Measurements from ENCODE around the gene ARFGEF2.

Gene ARFGEF2

DNA sequence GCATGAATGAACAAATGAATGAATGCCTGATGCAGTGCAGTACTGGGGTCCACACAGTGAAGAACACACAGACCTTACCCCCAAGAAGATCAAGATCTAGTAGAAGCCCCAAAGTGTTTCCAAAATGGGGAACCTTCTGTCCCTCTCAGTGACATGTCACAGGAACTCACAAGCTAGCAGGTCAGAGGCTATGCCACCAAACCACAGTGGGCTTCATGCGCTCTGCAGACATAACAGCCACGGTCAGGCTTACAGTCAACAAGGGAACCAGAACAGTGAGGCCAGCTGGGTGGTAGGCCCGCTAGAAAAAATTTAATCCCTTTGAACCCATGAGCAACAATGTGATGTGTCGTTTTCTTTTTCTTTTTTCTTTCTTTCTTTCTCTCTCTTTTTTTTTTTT, 20.2 kb upstream of the ARFGEF2 start:
- DNase-seq = no peak

DNA sequence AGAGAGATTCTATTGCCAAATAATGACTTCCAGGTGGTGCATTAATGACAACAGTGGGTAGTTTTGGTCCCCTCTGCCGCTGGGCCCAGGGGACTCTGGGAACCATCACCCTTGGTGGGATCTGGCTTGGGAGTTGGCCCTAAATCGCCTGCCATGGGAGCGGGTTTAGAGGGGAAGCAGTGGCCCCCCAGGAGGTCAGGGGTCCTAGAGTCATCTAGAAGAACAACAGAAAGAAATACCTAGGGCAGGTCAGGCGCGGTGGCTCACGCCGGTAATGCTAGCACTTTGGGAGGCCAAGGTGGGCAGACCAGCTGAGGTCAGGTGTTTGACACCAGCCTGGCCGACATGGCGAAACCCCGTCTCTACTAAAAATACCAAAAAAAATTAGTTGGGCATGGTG, 17.8 kb upstream of the ARFGEF2 start:
- no peak for DNase-seq

DNA sequence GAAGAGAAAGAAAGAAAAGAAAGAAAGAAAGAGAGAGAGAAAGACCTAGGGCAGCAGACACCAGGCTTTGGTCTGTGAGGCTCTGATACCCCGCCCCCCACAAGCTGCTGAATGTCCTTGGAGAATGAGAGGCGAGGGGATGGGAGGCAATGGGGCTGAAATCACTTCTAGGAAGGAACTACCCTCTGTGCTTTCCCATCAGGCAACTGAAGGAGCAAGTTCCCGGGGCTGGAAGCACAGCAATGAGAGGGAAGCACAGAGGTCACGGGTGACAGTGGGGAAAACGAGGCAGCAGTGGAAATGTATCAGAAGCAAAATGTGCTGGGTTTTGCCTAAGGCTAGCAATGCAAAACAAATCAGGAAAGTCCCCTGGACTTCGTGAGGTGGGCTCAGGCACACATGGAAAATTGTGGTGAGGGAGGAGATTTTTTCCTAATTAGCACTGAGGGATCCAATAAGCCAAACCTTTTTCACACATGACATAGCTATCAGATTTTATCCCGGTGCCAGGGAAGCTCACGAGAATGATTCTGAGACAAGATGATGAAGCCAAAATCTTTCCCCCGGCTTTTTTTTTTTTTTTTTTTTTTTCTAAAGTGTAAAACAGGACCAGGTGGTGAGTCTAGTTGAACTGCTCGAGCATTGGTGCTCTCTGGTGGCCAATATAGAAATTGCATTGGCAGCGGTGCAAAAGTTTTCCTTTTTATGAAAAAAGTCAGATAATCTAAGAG, 16.8 kb upstream of the ARFGEF2 start:
- peak; percentile 18 for DNase-seq

DNA sequence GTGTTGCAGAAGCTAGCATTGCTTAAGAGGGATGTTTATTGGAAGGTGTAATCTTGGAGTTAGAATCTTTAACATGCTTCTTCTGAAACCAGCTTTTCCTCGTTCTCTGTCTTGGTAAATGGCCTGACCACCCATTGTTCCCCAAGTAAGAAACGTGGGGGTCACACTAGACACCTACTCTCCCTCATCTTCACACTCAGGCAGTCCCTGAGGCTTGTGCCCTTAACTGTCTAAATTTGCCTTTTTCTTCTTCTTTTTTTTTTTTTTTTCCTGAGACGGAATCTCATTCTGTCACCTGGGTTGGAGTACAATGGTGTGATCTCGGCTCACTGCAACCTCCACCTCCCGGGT, 16.2 kb upstream of the ARFGEF2 start:
- no peak for DNase-seq

DNA sequence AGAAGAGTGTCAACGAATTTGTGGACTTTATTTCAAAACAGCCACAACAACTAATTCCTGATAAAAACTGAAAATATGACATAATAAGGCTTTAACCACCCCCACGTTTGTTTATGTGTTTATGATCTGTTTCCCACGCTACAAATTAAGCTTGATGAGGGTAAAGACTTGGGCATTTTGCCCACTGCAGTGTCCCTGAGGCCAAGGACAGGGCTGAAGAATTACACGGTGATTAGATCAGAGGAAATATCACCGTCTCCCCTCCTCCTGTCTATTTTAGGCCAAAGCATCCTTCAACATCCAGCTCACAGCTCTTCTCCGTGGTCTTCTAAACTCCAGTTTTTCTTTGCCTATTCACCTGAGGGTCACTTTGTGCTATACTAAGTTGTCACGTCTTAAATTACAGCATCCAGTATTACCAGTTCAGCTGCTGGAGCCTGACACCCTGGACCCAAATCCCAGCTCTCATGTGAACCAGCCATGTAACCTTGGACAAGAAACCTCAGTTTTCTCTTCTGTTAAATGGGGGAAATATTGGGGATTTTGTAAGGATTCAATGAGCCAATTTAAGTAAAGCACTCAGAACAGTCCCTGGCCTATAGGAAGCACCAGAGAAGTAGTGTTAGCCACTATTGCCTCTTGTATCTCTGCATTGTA, 15.2 kb upstream of the ARFGEF2 start:
- DNase-seq = no peak

DNA sequence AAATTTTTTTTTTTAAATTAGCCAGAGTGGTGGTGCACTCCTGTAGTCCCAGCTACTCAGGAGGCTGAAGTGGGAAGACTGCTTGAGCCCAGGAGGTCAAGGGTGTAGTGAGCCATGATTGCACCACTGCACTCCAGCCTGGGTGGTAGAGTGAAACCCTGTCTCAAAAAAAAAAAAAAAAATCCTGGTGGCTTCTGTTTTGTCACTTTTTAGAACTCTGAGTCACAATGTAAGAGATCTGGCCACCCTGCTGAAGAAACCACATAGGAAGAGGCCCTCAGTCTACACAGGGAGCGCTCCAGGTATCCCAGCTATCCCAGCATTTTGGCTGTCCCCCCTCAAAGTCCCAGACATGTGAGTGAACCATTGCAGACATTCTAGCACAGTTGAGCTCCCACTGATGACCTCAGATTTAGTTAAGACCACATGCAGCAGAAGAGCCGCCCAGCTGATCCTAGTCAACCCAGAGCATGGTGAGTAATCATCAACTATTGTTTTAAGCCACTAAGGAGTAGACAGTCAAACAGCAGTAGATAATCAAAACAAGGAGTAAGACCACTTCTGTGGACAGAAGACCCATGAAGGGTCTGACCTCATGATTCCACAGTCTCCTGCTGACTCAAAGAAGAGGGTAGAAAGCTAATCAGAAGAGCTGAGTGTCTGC, 12.7 kb upstream of the ARFGEF2 start:
- DNase-seq = no peak

DNA sequence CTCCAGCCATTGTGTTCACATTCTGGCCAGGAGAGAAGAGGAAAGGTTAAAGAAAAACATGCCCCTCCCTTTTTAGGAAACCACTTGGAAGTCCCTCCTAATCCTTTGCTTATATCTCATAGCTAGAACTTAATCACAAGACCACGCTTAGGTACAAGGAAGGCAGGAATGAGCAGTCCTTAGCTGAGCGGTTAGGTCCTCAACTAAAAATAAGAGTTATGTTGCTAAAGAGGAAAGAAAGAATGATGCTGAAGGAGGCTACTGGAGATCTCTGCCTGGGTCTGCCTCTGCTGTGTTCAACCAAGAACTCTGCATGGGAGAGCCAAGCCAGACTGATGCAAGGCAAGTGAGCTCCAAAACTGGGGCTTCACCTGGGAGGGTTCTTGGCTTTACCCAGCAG, 11.6 kb upstream of the ARFGEF2 start:
- no peak for DNase-seq

DNA sequence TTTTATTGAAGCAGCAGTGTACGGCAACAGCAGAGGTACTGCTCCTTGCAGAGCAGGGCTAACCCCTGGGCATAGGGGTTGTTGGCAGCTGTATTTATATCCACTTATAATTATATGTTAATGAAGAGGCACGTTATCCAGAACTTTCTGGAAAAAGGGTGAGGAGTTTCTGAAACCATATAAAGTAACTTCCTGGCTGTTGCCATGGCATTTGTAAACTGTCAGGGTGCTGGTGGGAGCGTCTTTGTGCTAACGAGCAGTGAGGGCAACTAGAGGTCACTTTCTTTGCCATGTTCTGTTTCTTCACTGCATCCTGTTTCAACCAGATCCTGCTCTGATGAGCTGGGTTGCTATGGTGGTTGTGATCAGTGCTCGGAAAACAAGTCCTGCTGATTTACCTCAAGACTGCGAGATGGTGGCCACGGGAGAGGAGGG, 11.1 kb upstream of the ARFGEF2 start:
- DNase-seq = no peak

DNA sequence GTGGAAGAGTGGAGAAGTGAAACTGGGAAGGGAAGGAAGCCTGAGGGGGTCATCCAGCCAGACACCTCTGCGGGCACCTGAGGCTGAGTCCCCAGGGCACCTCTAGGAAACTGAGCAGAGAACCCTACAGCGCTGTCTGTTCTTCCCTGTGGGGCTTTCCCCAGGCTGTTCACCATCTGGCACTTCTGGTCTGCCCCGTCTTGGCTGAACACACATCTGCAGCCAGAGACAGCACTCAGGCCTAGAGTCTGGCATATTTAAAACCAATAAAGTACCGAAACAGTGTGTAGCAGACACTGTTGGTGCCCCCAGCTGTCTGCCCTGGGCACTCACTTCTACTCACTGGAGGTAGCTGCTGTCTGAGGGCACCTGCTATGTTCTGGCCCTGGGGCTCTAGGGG, 9.4 kb upstream of the ARFGEF2 start:
- no peak for DNase-seq

DNA sequence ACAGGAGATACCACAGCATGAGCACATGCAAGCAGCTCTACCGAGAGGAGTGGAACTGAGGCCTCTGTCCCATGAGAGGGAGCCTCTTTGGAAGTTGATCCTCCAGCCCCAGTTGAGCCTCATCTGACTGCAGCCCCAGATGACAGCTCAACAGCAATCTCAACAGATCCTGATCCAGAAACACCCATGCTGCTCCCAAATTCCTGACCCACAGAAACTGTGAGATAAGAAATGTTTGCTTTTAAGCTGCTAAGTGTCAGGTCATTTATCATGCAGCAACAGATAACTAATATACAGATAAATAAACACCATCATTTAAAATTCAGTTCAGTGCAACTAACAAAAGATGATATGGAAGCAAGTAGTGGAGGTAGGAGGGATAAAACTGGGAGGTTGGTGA, 4.8 kb upstream of the ARFGEF2 start:
- no peak for DNase-seq

DNA sequence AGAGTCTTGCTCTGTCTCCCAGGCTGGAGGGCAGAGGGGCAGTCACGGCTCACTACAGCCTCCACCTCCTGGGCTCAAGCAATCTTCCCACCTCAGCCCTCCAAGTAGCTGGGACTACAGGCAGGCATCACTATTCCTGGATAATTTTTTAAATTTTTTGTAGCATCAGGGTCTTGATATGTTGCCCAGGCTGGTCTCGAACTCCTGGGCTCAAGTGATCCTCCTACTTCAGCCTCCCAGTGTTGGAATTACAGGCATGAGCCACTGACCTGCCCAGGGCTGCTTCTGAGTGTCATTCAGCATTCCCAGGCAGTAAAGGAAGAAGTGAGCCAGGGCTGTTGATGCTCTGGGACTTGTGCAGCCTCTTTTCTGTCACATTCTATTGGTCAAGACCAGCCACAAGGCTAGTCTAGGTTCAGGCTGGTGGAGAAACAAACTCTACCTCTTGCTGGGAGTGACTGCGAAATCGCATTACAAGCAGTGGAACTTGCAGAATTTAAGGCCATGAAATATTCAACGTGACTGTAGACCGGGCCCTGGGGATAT, 2.1 kb upstream of the ARFGEF2 start:
- DNase-seq = no peak

DNA sequence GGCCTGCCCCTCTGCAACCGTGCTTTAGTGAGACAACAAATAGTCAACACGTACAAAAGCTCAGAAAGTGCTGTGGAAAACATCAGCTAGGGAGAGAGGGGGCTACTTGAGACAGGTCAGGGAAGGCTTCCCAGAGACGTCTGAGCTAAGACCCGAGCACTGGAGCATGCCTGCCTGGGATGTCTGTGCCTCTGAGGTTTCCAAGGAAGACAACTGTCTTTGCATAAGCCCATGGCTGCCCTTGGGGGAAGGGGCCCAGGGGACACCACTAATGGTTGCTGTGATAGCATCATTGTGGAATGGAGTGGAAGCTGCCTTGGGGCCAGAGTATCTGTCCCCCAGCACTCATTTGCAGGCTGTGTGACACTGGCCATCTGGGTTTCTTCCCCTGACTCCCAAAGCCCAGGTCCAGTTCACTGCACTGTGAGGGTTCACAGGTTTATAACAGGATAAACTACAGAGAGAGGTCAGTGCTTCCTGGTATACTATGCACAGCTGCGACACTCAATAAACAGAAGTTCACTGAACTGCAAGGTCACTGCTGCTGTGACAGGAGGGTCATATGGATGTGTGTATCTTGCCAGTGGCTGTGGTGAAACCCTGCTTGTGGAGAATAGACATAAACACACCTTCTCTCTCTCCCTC, 1.5 kb upstream of the ARFGEF2 start:
- DNase-seq = no peak

DNA sequence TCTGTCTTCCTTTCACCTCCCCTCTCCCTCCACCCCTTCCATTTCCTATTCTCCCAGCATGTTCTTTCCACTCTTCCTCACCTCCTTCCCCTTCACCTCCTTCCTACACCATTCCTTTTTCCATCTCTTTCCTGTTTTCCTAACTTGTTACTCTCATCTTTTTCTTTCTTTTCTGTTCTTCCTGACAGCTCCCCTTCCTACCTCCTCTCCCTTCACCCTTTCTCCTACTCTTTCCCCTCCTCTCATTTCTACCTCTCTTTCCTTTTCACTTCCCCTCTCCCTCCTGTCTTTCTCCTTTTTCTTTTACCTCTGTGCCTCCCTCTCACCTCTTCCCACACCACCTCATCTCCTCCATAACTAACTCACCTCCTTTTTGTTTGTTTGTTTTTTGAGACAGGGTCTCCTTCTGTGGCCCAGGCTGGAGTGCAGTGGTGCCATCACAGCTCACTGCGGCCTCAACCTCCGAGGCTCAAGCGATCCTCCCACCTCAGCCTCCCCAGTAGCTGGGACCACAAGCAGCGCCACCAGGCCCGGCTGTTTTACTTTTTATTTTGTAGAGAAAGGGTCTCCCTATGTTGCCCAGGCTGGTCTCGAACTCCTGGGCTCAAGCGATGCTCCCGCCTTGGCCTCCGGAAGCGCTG, 864 bp upstream of the ARFGEF2 start:
- no peak for DNase-seq

DNA sequence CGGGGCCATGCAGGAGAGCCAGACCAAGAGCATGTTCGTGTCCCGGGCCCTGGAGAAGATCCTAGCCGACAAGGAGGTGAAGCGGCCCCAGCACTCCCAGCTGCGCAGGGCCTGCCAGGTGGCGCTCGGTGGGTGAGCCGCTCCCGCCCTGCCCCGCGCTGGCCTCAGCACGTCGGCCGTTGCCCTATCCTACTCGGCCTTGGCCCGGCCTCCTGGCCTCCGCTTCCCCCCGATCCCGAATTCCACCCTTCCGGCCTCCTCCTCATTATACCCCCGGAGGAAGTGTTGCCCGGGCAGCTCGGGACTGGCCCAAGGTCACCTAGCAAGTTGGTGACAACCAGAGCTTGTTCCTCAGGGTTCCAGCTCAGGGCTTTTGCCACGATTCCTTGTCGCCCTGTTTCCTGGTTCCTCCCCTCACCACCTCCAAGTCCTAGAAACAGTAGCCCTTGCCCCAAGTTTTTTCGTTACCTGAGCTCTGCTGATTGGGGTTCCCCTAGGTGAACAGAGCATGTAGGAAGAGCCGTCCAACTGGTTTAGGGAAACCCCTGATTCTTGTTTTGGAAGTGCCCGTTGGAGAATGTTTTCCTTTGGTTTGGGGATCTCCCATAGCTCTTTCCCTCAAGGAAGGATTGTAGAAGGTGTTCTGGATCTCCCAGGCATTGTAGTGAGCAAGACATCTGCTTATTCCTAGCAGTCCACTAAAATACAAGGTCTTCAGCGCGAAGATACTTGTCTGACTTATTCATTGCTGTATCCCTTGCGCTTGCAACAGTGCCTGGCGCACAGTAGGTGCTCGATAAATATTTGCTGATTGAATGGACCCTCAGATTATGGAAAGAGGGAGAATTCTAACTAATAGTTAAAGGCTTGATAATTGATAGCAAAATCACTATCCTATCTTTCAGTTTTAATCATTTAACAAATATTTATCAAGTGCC, 641 bp downstream of the ARFGEF2 start:
- no peak for DNase-seq

DNA sequence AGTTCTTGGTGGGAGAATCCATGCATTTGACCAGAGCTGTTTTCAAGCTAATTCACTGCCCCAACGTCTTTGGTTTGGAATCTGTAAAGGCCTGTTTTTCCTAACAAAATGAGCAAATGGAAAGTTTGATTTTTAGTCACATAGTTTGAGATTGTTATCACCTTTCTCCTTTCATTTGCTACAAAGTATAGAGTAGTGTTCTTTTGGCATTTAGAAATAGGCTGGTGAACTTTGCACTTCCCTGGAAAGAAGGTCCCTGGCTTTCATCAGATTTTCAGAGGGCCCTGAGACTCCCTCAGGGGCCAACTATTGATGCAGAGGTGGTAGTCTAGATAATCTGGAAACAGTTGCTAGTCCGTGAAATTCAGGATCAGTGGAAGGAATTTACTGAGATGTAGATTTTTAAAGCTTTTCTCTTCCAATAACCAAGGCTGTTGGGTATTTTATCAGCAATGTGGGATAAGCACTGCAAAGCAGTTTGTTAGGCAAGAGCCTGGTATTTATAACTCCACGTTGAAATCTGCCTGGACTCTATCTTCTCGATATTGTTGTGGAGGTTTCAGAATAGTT, 1.7 kb downstream of the ARFGEF2 start:
- DNase-seq = no peak

DNA sequence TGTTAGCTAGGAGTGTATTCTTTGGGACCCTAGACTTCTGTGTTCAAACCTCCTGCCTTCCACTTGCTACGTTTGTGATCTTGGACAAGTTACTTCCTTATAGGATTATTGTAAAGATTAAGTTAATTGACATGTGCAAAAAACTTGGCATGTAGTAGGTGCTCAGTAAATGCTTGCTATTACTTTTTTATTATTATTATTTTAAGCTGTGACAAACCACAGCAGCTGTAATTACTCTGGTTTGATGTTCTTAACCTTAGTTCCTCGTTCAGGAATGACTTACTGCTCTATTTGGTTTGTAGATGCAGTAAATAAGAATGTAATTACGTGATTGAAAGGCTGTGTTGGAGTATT, 3.2 kb downstream of the ARFGEF2 start:
- DNase-seq = no peak

DNA sequence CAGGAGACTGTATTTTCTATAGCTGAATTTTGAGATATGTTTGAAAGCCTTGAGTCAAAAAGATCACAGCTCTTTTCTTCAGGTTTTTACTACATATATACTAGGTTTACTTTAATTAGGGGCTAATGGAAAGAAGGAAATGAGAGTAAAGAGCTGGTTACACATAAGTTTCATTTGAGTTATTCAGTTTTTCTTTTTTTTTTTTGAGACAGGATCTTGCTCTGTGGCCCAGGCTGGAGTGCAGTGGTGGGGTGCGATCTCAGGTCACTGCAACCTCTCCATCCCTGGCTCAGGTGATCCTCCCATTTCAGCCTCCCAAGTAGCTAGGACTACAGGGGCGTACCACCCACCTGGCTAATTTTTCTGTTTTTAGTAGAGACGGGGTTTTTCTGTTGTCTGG, 4.8 kb downstream of the ARFGEF2 start:
- no peak for DNase-seq

DNA sequence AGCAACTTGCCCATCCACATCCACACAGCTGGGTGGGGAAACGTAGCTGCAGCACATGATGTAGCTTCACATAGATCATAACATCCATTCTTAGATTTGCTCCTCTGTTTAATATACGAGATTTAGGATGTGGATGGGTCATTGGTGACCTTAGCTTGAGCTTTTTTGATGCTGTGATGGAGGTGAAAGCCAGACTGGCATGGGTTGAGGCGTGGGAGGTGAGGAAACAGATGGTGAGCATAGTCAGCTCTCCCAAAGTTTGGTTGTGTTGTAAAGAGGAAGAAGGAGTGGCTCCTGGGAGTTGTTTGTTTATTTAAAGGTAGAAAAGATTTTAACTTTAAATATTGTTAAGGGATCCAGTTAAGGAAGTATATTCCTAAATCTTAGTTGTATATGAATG, 5.3 kb downstream of the ARFGEF2 start:
- no peak for DNase-seq

DNA sequence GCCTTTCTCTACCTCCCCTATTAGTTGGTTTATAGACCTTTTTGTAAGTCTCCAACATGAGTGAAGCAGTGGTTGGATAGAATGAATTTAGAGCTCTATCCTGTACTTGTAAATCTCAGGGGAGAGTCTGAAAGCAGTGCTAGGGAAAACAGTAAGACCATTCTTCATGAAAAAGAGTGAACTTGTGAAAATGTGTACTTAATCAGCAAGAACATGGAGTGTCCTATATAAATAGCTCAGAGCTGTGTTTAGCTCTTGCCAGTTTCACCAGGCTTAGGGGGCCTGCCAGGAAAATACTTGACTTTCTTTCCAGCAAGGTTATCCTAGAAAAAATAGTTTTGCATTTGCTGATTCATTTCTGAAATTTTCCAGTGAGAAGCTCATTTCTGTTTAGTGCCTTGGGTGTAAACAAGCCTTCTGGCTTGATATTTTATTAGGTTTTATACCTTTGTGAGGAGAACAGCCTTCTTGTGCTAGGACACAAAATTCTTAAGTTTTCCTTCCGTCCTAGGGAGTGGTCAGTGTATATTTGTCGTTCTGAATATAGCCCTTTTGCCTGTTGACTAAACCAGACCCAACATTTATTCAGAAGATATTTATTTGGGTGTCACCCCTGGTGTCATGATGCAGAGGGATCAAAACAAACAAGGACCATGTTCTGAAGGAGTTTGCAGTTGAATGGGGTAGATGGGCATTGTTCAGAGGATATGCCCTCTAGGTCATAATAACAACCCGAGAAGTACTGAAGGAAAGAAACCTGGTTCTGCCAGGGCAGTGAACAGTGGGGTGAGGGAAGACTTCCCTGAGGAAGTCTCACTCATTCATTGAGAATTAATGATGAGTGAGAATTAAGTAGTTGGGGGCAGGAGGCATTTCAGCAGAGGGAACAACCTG, 7.6 kb downstream of the ARFGEF2 start:
- no peak for DNase-seq

DNA sequence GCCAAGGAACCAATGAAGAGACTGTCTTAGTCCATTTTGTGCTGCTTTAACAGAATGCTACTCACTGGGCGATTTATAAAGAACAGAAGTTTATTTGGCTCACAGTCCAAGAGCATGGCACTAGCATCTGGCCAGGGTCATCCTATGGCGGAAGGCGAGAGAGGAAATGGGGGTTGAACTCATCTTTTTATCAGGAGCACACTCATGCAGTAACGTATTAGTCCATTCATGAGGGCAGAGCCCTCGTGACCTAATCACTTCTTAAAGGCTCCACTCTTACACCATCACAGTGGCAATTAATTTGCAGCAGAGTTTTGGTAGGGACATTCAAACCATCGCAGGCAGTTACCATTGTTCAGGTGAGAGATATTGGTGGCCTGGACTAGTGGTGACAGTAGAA, 8.5 kb downstream of the ARFGEF2 start:
- DNase-seq = no peak

DNA sequence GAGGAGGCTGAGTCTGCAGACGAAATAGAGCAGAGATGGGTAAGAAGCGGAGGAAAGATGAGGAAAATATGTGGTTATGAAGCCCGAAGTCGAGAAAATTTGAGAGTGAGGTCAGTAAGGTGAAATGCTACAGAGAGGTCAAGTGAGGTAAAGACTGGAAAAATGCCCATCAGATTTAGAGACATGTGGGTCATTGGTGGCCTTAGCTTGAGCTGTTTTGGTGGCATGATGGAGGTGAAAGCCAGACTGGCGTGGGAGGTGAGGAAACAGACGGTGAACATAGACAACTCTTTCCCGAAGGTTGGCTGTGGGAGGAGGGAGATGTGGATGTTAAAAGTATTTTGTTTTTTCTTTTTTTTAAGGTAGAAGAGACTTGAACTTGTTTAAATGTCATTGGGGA, 9.4 kb downstream of the ARFGEF2 start:
- no peak for DNase-seq

Measured in NCI-H1417 treated with DMSO at 0.1 percent for 48 hours (cell line).